Loucy (cell line): ENCODE data around the gene WDR5.

Source experiments
- H2AFZ ChIP-seq: fragments of 200-600 bp; sonication (generic); 2 replicates; pipeline ENCODE4 v1.6.0; 2016; ENCODE audit warnings: antibody characterized with exemption, mild to moderate bottlenecking, low read length, moderate library complexity
- H3F3A ChIP-seq: fragments of 200-600 bp; 2 replicates; pipeline ENCODE4 v1.6.0; 2016; ENCODE audit warnings: antibody characterized with exemption, low read depth, mild to moderate bottlenecking
- H3K27me3 ChIP-seq: fragments of 200-600 bp; sonication (generic); 2 replicates; pipeline ENCODE4 v1.6.1; 2014; ENCODE audit warnings: low read length, mild to moderate bottlenecking; ENCODE audit not compliant: insufficient read depth, poor library complexity, severe bottlenecking
- H3K36me3 ChIP-seq: fragments of 200-600 bp; sonication (generic); 2 replicates; pipeline ENCODE4 v1.6.1; 2016; ENCODE audit warnings: low read length; ENCODE audit not compliant: insufficient read depth
- H3K4me1 ChIP-seq: fragments of 200-600 bp; sonication (generic); 2 replicates; pipeline ENCODE4 v1.5.1; 2014; ENCODE audit warnings: low read length, mild to moderate bottlenecking; ENCODE audit not compliant: insufficient read depth, poor library complexity, severe bottlenecking
- H3K4me2 ChIP-seq: fragments of 200-600 bp; sonication (generic); 2 replicates; pipeline ENCODE4 v1.6.0; 2014; ENCODE audit warnings: antibody characterized with exemption, low read length, low read depth, mild to moderate bottlenecking; ENCODE audit not compliant: poor library complexity, severe bottlenecking
- H3K4me3 ChIP-seq: fragments of 200-600 bp; sonication (generic); 2 replicates; pipeline ENCODE4 v1.5.1; 2014; ENCODE audit warnings: low read length, mild to moderate bottlenecking, mixed read lengths; ENCODE audit not compliant: poor library complexity, severe bottlenecking
- H3K79me2 ChIP-seq: fragments of 200-600 bp; sonication (generic); 2 replicates; pipeline ENCODE4 v1.6.1; 2014; ENCODE audit warnings: low read length; ENCODE audit not compliant: insufficient read depth
- H3K9ac ChIP-seq: fragments of 200-600 bp; sonication (generic); 2 replicates; pipeline ENCODE4 v1.6.0; 2014; ENCODE audit warnings: mild to moderate bottlenecking, low read depth, low read length, moderate library complexity; ENCODE audit not compliant: poor library complexity, severe bottlenecking
- H3K9me2 ChIP-seq: fragments of 200-600 bp; sonication (generic); replicated peaks from 2 replicates; pipeline ENCODE4 v1.6.1; 2016; ENCODE audit warnings: low read depth, low read length, mixed read lengths
- H3K9me3 ChIP-seq: fragments of 200-600 bp; sonication (generic); 2 replicates; pipeline ENCODE4 v1.6.1; 2014; ENCODE audit warnings: mild to moderate bottlenecking, antibody characterized with exemption, low read length, low read depth; ENCODE audit not compliant: insufficient read depth
- H4K20me1 ChIP-seq: fragments of 200-600 bp; sonication (generic); 2 replicates; pipeline ENCODE4 v1.6.0; 2014; ENCODE audit warnings: antibody characterized with exemption, low read length, mild to moderate bottlenecking; ENCODE audit not compliant: insufficient read depth, poor library complexity, severe bottlenecking
- EZH2phosphoT487 ChIP-seq: fragments of 200-600 bp; IDR thresholded peaks from 2 replicates; pipeline ENCODE4 v1.6.1; 2018; ENCODE audit warnings: antibody characterized with exemption, mild to moderate bottlenecking, moderate library complexity, borderline replicate concordance
- TF ChIP-seq, protein P1 (sequence below): fragments of 200-600 bp; sonication (generic); conservative IDR thresholded peaks from 2 replicates; pipeline ENCODE4 v1.5.1; 2014; ENCODE audit warnings: mild to moderate bottlenecking, antibody characterized with exemption, low read length

WDR5 gene

DNA sequence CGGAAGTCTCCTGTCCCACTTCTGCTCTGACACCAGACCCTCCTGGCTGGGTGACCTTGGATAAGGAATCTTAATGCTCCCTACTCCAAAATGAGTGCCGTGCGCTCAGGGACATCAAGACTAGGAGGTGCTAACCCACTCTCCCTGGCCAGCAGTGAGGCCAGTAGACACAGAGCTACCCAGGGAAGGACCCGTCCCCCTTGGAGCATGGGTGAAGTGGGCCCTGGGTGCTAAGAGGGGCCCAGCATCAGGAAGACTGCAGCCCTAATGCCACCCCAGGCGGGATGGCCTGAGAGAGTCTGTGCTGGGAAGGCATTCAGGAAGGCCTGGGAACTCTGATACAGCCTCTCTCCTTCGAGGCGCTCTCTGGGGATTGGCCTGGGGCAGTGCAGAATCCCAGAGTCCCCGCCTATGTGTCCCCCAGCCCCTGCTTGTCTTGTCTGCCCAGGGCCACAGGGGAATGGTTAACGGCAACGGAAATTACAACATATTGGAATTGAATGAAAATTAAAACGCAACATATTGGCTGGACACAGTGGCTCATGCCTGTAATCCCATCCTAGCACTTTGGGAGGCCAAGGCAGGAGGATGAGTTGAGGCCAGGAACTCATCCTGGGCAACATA lies 58.1 kb downstream of the WDR5 start:
- H3K4me1 ChIP-seq = peaks cover 5% of the 10 kb centered on the region
- no peaks in the 10 kb centered on the region for H3F3A ChIP-seq
- no peak overlapping the region for H3K4me2 ChIP-seq
- no peaks in the 10 kb centered on the region for H3K27me3 ChIP-seq
- H2AFZ ChIP-seq = no peak overlapping the region
- H3K9me2 ChIP-seq = no peaks in the 10 kb centered on the region
- no peaks in the 10 kb centered on the region for H3K36me3 ChIP-seq
- no peaks in the 10 kb centered on the region for H3K9me3 ChIP-seq
- no peak for TF ChIP-seq EZH2phosphoT487
- TF ChIP-seq, protein P1, sequence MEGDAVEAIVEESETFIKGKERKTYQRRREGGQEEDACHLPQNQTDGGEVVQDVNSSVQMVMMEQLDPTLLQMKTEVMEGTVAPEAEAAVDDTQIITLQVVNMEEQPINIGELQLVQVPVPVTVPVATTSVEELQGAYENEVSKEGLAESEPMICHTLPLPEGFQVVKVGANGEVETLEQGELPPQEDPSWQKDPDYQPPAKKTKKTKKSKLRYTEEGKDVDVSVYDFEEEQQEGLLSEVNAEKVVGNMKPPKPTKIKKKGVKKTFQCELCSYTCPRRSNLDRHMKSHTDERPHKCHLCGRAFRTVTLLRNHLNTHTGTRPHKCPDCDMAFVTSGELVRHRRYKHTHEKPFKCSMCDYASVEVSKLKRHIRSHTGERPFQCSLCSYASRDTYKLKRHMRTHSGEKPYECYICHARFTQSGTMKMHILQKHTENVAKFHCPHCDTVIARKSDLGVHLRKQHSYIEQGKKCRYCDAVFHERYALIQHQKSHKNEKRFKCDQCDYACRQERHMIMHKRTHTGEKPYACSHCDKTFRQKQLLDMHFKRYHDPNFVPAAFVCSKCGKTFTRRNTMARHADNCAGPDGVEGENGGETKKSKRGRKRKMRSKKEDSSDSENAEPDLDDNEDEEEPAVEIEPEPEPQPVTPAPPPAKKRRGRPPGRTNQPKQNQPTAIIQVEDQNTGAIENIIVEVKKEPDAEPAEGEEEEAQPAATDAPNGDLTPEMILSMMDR = no peak
- H4K20me1 ChIP-seq = no peaks in the 10 kb centered on the region
- H3K9ac ChIP-seq = no peak overlapping the region
- no peaks in the 10 kb centered on the region for H3K79me2 ChIP-seq
- no peak overlapping the region for H3K4me3 ChIP-seq

DNA sequence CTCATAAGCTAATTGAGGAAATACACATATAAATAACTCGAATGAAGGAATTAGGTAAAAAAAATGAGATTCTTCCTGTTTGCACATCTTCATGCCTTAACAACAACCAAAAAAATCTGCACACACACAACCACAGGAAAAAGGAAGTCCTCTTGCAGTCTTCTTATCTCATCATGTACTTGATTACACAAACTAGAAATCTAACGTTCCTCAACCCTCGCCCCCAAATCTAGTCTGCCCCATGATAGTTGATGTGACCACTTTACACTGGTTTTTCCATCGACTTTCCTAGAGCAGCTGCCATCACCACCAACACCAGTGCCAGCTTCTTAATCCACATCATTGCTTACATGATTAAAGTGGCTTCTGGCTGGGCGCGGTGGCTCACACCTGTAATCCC lies 59.7 kb downstream of the WDR5 start:
- no peak overlapping the region for H3K9ac ChIP-seq
- peaks cover 5% of the 10 kb centered on the region for H3K4me1 ChIP-seq

DNA sequence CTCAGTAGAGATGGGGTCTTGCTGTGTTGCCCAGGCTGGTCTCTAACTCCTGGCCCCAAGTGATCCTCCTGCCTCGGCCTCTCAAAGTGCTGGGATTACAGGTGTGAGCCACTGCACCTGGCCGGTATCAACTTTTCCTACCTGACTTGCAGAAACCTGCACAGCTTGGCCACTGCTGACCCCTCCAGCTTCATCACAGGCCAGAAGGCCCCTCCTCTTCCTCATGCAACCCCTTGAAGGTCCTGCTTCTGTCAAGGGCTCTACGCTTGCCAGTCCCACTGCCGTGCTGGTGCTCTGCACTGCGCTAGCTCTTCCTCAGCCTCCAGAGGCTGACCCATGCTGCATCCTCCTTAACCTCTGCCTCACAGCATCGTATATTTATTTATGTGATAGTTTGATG lies 61.0 kb downstream of the WDR5 start:
- Histone ChIP-seq H3K27me3 (no peaks in the 10 kb centered on the region), H3K9me2 (no peaks in the 10 kb centered on the region), H3K36me3 (no peaks in the 10 kb centered on the region), H3K9me3 (no peaks in the 10 kb centered on the region), H3K4me2 (no peak overlapping the region), H3K4me1 (peaks cover 5% of the 10 kb centered on the region), H3K4me3 (no peak overlapping the region), H2AFZ (no peak overlapping the region), H3F3A (no peaks in the 10 kb centered on the region), H3K79me2 (no peaks in the 10 kb centered on the region), H4K20me1 (no peaks in the 10 kb centered on the region), H3K9ac (no peak overlapping the region)
- no peak for TF ChIP-seq EZH2phosphoT487

More for the DNA sequence above, 59.7 kb downstream of the WDR5 start:
- no peaks in the 10 kb centered on the region for H3K9me3 ChIP-seq
- H3K36me3 ChIP-seq = no peaks in the 10 kb centered on the region
- H2AFZ ChIP-seq = no peak overlapping the region
- no peaks in the 10 kb centered on the region for H3K79me2 ChIP-seq
- TF ChIP-seq, protein P1 = no peak
- no peak for TF ChIP-seq EZH2phosphoT487
- no peaks in the 10 kb centered on the region for H3K9me2 ChIP-seq
- H3K27me3 ChIP-seq = no peaks in the 10 kb centered on the region
- no peak overlapping the region for H3K4me3 ChIP-seq
- no peak overlapping the region for H3K4me2 ChIP-seq
- no peaks in the 10 kb centered on the region for H3F3A ChIP-seq
- no peaks in the 10 kb centered on the region for H4K20me1 ChIP-seq

DNA sequence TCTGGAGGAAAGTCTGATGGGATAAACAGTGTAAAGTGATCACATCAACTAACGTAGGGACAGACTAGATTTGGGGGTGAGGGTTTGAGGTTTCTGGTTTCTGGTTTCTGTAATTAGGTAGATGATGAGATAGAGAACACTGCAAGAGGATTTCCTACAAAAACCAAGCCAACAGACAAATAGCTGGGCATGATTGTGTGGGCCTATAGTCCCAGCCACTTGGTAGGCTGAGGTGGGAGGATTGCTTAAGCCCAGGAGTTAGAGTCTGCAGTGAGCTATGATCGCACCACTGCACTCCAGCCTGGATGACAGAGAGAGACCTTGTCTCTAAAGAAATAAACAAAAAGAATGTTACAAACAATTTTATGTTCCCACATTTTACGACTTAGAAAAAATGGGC lies 62.9 kb downstream of the WDR5 start:
- Histone ChIP-seq H3K4me1 (peaks cover 5% of the 10 kb centered on the region), H3K79me2 (no peaks in the 10 kb centered on the region), H3F3A (no peaks in the 10 kb centered on the region), H3K36me3 (no peaks in the 10 kb centered on the region), H3K9me3 (no peaks in the 10 kb centered on the region), H3K4me2 (no peak overlapping the region), H4K20me1 (no peaks in the 10 kb centered on the region), H2AFZ (no peak overlapping the region), H3K4me3 (no peak overlapping the region), H3K9me2 (no peaks in the 10 kb centered on the region), H3K27me3 (no peaks in the 10 kb centered on the region), H3K9ac (no peak overlapping the region)
- TF ChIP-seq, protein P1 = no peak
- TF ChIP-seq EZH2phosphoT487 = no peak
